Measurements from ENCODE around the gene TSPOAP1.
A peak's percentile ranks its signal among the peaks of the same experiment; 100 is the strongest.

The TSPOAP1 gene

DNA sequence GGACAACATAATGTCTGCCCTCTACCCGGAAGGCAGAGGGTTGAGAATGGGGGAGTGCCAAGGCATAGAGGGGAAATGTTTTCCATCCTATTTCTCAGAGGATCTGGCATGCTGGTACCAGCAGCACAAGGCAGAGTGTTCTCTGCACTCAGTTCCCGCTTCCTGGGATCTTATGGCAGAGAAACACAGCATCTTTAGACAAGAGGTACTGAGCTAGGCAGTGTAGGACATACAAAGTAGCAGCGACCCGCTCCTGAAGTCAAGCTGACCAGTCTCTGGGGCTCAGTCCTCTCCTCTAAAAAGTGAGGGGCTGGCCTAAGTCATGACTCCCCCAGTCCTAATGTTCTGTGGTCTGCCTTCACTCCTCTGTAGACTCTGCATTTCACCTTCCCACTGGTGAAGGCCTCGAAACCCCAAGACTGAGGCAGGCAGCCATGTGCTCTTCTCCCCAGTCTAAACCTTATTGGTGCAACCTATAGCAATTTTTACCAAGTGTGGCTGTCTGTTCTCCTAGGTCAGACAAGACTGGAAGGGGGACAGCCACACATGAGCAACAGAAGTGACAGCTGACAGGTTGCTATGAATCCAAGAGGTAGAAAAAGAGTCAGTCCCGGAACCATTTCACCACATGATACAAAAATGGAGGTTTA is 11.3 kb upstream of the TSPOAP1 start:
- DNase-seq (ENCODE audit: low spot score): peak; percentile 35

DNA sequence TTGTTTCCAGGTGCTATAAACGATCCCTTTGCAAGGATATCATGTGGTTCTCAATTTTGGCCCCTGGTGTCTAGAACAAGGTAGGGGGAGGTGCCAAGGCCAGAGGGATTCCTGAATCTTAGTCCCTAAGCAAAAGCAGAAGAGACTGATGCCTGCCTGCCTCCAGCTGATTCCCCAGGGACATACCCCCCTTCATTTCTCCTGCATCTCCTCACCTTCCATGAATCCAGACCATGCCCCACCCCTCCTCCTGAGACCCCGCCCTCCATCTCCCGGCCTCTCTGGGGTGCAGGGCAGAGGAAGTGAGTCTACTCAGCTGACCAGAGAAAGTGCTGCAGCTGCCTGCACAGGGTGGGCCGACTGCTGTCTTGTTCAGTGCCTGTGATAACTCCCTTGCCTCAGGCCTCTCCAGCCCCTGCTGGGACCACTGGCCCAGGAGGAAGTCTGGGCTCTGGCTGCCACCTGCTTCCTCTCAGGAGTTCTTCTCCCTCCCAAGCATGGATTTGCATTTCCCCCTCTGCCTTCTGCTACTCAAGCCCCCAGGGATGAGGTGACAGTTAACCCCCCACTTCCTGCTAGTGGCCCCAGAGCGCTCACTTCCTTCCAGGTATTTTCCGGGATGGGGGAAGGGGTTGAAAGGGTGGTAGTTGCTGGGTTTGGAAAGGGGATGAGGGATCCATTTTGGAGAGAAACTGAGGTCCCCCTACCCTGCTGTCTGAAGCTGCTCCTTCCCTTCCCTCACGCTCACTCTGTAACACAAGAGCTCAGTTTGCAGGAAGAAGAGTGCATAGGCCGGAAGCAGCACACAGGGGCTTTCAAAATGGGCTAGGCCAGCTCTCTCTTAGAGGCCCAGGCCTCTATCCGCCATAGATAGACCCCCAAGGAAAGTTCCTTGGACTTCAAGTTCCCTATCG is 10.5 kb upstream of the TSPOAP1 start:
- DNase-seq (ENCODE audit: low spot score): peak; percentile 87

DNA sequence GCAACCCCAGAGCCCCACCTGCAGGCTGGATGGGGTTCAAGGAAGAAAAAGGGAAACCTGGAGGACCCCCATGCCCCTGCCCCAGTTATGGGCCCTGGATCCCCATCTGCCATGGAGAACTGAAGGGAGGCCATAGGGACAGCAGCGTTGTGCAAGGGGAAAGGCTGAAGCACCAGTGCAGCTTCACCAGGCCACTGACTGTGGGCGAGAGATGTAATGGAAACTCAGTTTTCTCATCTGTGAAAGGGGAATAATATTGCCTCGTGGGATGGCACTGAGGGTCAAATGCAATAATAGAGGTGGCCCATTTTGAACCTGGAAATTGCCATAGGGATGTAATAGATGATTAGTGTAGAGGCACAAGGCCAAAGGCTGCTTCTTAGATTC is 9.9 kb upstream of the TSPOAP1 start:
- DNase-seq (ENCODE audit: low spot score): peak; percentile 78

DNA sequence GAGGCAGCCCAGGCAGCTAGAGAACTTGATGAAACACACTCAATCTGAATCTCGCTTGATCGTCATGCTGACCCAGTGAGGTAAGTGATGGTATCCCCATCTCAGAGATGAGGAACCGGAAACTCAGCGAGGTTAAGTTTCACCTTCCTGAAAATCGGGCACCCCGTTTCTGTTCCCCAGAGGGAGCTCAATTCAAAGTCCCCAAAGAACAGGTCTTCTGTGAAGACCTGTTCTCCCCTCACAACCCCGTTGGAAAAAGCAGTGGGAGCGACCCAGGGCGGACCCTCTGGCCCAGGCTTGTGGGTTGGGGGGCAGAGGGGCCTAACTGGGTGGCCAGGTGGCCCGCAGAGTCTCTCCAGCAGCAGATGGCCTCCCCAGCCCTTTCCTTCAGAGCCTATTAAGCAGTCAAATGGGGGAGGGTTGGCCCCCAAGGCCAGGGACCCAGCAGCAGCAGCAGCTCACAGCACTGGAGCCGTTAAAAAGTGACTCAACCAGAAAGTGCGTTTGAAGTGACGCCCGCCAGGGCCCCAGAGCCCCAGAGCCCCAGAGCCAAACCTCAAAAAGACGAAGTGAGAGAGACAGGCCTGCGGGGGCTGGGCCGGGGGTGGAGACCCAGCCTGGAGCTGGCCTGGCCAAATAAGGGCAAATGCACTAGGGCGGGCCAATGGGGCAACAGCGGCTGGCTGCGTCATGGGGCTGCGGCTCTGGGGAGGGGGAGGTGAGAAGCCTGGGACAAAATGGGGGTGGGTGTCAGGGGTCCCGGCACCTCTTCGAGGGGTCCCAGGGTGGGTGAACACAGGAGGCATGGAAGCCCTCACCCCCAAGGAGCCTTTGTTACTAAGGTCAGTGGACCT is 9.2 kb upstream of the TSPOAP1 start:
- peak; percentile 97 for DNase-seq (ENCODE audit: low spot score)

DNA sequence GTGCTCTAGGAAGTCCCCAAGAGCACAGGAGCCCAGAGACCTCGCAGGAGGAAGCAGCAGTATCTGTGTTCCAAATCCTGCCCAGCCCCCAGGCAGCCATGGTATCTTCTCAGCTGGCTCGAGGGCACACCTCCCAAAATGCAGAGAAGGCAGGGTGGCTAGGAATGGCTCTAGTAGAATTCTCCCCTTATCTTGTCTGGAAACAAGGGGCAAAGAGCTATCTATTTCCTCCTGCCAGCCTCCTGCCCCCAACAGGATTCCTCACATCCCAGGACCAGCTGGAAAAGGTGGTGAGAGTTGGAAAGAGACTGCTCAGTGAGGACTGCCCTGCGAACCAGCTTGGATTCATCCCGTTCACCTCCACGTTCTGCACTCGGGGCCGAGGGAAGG is 8.6 kb upstream of the TSPOAP1 start:
- peak; percentile 73 for DNase-seq (ENCODE audit: low spot score)

DNA sequence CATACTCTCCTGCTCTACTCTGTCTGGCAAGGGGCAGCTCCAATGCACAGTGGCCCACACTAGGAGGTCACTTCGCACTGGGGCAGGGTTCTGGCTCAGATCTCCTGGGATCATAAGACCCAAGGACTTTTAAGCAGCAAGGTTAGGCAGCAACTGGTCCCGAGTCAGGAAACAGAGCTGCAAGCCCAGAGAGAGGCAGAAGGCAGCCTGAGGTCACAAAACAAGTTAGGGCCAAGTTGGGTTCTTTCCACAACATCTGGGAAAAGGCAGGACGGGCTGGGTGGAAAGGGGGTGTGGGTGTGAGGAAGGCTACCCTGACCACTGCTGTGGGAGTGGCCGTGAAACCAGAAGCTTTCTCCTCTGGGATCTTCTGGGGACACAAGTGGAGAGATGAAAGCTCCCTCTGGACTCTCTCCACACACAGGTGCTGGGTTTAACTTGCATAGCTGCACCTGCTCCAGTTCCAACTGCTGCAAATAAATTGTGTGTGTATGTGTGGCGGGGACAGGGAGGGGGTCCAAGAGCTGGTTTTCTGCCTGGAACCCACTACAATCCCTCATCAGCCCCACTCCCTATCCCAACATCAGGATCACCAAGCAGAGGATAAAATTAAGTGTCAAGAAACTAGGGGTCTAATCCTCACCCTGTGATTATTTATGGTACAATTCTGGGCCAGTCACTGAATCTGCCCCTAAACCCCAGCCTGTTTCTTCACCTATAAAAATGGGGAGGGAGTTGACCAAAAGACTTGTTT is 8.0 kb upstream of the TSPOAP1 start:
- DNase-seq (ENCODE audit: low spot score): peak; percentile 68

DNA sequence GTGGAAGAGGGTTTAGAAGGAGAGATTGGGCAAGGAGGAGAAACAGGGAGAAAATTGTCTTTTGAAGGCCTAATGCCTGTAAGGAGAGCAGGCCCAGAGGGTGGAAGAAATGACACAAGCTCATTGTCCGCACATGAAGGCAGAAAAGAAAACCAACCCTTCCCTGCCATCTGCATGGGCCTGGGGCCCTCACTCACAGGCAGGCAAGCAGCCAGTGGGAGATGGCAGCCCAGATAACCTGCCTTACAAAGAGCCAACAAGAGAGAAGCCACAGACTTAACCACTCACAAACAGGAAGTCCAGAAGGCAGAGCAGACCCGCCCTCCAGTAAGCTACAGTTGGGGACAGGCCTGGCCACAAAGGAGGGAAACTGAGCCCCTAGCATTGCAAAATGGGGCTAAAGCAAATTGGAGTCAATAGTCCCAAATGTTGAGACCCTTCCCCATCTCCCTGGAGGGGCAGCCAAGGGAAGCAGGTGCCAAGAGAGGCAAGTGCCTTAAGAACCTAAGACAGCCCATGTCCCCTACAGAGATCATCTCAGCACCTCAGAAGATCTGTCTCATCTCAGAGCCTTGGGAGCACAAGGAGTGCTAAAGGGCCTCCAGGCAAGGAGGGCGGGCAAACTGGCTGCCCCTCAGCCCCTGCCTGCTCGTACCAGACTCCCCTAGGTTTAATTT is 7.3 kb upstream of the TSPOAP1 start:
- DNase-seq (ENCODE audit: low spot score): peak; percentile 92

DNA sequence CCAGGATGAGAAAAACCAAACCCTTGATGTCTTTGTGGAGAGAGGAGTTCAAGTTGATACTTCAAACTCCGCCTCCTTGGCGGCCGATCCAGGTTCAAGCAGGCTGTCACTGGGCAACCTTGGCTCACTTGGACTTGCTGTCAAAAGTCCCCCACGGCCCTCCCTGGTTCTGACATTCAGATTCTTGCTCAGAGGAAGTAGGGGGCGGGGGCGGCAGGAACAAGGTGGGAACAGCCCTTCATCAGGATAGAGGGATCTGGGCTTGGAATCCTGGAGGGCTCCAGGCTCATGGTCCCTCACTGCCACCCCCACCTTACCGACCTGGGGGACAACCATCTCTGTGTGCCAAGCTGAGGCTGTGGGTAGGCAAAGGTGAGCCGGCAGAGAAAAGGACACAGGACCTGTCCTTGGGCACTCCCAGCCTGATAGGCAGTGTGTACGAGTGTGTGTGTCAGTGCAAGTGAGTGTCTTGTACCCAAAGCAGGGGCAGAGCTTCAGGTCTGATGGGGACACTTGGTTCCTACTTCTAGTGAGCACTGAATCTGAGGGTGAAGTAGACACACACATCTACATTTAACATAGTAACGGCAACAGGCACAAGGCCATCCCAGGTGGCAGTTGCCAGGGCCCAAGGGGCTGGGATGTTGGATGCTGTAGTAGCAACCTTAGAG is 6.6 kb upstream of the TSPOAP1 start:
- DNase-seq (ENCODE audit: low spot score): no peak

DNA sequence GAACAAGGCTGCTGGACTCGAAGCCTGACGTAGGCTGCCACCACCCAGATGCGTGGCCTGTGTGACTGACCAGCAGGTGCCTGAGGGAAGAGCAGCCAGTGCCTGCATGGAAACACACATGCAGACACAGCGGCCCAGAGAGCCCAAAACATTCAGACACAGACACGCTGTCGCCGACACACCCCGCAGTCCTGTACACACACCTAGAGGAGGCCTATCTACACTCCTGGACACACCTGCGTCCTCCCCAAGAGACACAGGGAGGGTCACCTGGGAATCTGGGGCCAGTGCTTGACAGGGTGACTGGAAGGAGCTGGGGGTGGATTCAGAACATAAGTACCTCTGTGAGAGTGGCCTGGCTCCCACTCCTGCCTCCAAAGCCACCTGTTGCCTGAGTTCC is 6.1 kb upstream of the TSPOAP1 start:
- peak; percentile 53 for DNase-seq (ENCODE audit: low spot score)

DNA sequence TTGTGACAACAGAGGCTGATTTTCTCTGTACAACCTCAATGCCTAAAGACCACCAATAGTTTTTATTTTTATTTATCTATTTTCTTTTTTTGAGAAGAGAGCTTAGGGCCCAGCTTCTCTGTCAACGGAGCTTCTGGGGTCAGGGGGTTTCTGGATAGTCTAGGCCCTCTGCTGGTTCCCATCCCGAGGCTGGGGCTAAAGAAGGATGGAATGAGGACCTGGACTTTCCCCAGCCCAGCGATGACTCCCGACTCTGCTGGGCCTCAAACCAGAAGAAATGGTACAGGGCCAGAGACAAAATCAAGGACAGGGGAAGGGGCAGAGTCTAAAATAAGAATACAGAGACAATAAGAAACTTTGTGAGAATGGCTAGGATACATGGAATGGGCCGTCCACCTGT is 5.7 kb upstream of the TSPOAP1 start:
- DNase-seq (ENCODE audit: low spot score): no peak

DNA sequence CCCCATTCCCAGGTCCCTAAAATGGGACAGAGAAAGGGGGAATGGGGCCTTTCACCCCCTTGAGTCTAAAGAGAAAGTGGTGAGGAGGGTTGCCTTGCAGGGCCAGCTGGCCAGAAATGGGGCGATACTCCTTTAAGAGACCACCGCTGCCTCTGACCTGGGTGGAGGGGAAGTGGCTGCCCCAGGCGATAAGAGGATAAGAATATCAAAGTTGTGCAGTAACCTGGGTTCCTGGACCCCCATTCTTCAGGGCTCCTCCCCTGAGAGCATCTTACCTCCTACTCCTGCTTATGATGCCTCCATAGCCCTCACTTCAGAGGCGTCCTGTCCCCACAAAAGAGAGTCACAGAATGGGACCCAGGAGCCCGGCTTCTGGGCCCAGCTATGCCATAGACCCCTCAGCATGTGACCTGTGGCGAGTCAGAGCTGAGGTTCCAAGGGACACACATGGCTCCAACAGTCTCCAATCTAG is 5.2 kb upstream of the TSPOAP1 start:
- DNase-seq (ENCODE audit: low spot score): peak; percentile 67

DNA sequence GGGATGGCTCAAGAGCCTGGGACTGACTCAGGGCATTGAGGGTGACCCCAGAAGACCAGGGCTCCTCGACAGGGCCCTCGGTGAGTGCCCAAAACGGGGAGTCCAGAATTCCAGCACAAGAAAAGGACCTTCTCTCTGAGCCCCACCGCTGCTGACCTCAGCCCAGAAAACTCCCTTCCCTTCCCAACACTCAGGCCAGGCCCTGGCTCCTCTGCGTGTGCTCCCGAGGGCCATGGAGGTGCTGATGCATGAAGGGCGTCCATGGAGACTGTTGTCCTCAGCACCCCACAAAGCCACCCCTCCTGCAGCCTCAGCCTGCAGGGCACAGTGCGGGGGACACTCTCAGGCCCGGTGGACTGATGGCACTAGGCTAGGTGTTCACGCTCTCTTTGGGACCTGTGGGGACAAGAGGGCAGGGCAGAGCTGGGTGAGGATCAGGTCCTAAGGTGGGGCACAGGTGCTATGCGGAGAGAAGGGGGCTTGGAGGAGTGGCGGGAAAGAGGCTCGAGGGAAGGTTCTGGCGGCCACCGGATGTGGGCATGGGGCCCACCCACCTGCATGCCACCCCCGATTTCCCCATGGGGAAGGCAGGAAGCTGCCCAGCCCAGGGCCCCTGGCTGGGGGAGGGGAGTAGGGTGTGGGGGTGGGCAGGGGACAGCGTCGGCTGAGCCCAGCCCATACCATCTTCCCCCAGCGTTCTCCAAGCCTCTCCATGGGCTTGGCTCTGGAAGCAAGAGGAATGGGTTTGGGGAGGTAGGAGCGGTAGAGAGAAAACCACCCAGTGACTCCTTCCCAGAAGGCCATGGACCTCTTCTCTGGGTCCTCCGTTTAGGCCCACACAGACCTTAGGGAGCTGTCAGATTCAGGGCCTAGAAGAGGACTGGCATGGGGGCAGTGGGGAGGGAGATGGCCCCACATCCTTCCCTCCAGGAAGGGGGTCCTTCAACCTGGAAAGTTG is 4.5 kb upstream of the TSPOAP1 start:
- peak; percentile 67 for DNase-seq (ENCODE audit: low spot score)

DNA sequence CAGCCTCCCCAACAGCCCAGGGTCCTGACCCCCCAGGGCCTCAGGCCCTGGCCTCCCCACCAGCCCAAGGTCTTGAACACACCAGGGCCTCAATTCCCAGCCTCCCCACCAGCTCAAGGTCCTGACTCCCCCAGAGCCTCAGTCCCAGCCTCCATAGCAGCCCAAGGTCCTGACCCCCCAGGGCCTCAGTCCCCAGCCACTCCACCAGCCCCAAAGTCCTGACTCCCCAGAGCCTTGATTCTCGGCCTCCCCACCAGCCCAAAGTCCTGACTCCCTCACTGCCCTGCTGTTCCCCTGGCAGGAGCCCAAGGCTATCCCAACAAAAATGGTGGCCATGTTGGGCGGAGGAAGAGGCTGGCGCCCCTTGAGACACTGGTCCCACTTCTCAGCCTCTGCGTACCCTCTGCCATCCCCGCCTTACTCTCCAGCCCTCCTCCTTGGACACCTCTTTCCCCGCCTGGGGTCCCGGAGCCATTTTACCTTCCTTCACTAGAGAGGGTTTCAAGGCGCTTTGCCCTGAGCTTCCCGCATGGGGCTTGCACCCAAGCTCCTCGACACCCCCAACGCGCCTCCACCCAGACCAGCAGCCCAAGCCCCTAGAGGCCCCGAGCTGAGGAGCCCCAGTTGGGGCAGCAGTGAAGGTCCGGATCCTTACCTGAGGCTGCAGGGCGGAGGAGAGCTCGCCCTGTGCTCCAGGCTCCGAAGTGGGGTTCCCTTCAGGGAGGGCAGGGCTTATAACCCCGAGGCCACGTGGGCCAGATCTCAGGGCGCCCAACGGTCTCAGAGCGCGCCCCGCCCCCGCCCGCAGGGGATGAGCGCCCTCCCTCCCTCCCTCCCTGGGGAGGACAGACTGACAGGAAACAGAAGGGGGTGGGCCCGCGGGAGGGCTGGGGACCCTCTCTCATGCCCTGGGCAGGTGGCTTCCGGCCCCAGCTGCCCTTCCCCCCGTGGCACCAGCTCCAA is 3.5 kb upstream of the TSPOAP1 start:
- DNase-seq (ENCODE audit: low spot score): peak; percentile 94

DNA sequence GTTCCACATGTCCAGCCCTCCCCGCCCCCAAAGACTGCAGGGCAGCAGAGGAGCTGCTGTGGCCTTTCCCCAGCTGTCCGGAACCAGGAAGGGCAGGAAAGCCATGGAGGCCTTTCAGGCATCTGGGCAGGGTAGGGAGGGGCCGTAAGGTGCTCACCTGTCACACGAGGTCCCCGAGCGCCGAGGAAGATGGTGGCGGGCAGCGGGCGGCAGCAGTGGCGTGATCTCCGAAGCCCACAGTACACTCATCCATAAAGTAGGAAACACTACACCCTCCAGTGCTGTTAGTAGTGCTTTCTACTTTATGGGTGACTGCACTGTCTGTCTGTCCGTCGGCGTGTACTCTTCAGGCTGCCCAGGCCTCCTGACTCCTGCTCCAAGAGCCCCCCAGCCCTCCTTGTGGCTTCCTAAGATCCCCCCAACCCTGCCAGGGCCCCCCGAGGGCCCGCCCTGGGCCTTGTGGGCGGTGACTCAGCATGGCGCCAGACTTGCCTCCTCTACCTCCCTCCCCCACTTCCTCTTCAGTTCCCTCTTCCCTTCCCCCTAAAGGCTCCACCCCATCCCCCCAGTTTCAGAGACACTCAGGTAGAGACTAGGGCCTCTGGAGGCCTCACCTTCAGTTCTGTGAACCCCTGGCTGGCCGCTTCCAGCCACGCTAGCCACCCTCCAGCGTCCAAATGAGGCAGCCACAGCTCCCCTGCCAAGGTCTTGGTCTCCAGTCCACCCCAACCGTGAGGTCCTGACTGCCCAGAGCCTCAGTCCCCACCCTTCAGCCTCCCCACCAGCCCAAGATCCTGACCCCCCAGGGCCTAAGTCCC is 2.6 kb upstream of the TSPOAP1 start:
- peak; percentile 66 for DNase-seq (ENCODE audit: low spot score)

DNA sequence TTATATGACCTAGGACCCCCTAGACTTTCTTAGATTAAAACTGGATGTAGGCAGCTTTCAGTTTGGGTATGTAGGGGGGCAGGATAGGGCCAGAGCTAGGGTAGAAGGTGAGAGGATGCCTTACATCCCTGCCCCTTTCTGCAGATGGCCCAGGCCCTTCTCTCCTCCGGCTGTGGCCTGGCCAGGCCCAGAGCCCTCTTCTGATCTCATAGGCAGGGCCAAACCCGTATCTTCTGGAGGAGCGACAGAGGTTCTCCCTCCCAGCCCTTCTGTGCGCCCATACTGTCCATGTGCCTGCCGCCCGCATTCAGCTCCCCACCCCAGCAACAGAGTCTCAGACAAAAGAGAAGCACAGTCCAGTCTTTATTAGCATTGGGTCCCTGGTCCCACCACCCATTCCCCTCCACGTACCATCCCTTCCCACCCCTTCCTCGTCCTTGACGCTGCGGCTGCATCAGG is 2.0 kb upstream of the TSPOAP1 start:
- DNase-seq (ENCODE audit: low spot score): no peak

DNA sequence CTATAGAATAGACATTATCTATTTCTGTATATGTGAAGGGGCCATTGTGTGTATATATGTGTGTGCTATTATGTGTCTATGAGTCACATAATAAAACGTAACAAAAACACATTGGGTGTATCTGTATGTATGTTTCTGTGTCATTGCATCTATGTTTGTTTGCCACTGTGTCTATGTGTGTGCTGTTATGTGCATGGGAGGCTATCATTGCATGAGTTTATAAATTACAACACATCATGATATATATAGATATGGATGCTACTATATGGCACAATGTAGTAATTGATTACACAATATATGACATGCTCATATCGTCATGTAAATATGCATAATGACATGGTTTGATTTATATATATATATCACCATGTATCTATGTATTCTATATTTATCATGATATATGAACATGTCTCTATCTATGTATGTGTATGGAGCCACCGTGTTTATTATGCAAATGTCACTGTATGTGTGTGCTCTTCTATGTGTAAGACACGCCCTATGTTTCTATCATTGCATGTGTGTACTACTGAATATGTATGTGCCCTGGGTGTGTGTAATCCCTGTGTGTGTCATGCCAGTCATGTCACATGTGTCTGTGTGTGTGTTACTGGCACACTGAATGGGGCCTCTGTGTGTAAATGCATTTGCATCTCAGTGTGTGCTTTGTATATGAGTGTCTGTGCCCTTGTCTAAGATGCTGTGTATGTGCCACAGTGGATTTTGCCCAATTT is 1.4 kb upstream of the TSPOAP1 start:
- peak; percentile 93 for DNase-seq (ENCODE audit: low spot score)

Data from NAMALWA (cell line).